ENCODE measurements around the gene DCDC1.

GRCh38 chr11:31022080-31022479 is 347.5 kb downstream of the DCDC1 start:
- no peak for TF ChIP-seq POLR2A (IDR thresholded peaks at IDR 0.05)
- TF ChIP-seq CTCF (IDR thresholded peaks at IDR 0.05): no peak
